ENCODE measurements around the gene EFHB.

DNA sequence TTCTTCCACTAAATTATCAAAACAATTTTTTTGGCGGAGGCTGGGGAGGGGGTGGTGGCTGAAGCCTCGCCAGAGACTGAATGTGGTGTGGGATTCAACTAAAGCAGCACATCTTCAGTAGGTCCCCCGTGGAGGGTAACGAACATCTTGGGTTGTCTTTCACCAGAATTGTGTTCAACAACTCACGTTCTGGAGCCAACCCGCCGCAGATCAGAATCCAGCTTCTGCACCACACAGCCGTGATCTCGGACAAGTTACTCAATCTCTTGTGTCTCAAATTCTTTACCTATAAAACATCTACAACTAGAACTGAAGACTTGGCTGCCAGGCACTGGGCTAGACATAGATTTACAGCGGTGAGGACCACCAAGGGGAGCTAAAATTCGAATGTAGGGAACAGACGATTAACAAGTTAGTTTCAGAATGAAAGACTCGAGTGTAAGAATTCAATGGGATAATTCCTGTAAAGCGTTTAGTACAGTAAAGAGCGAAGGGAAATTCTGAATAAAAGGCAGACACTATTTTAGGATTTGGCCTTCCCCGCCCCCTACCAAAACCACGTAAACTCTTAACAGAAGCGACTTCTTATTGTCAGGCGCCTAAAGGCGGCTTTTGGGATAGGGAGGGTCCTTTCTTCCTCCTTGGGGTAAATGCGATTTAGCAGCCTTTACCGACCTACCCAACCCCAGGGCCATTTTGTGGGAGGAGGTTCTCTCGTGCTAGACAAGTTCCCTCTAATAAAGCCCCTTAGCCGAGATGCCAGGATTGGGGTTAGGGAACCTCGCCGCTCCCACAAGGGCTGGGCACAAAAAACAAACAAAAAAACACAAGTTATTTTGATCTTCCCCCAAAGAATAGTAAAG, 12.2 kb upstream of the EFHB start:
- TF ChIP-seq, protein P1, sequence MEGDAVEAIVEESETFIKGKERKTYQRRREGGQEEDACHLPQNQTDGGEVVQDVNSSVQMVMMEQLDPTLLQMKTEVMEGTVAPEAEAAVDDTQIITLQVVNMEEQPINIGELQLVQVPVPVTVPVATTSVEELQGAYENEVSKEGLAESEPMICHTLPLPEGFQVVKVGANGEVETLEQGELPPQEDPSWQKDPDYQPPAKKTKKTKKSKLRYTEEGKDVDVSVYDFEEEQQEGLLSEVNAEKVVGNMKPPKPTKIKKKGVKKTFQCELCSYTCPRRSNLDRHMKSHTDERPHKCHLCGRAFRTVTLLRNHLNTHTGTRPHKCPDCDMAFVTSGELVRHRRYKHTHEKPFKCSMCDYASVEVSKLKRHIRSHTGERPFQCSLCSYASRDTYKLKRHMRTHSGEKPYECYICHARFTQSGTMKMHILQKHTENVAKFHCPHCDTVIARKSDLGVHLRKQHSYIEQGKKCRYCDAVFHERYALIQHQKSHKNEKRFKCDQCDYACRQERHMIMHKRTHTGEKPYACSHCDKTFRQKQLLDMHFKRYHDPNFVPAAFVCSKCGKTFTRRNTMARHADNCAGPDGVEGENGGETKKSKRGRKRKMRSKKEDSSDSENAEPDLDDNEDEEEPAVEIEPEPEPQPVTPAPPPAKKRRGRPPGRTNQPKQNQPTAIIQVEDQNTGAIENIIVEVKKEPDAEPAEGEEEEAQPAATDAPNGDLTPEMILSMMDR (IDR thresholded peaks at IDR 0.05; ENCODE audit: low read depth, low read length, poor library complexity, severe bottlenecking): no peak
- TF ChIP-seq EZH2phosphoT487 (IDR thresholded peaks at IDR 0.05; ENCODE audit: borderline replicate concordance, low read length): no peak
